DND-41 (cell line): ENCODE measurements around the gene DHX30.

Experiments
- EZH2 ChIP-seq: IDR thresholded peaks from 3 replicates; pipeline ENCODE4 v1.6.1; 2012; ENCODE audit warnings: borderline replicate concordance, low read depth, mild to moderate bottlenecking, moderate library complexity, low read length, inconsistent platforms; ENCODE audit not compliant: severe bottlenecking
- TF ChIP-seq, protein P1 (sequence below): IDR thresholded peaks from 2 replicates; pipeline ENCODE4 v1.5.1; 2012; ENCODE audit warnings: borderline replicate concordance, low read length, moderate library complexity, mild to moderate bottlenecking; ENCODE audit not compliant: poor library complexity, severe bottlenecking; ENCODE audit errors: extremely low read depth

DNA sequence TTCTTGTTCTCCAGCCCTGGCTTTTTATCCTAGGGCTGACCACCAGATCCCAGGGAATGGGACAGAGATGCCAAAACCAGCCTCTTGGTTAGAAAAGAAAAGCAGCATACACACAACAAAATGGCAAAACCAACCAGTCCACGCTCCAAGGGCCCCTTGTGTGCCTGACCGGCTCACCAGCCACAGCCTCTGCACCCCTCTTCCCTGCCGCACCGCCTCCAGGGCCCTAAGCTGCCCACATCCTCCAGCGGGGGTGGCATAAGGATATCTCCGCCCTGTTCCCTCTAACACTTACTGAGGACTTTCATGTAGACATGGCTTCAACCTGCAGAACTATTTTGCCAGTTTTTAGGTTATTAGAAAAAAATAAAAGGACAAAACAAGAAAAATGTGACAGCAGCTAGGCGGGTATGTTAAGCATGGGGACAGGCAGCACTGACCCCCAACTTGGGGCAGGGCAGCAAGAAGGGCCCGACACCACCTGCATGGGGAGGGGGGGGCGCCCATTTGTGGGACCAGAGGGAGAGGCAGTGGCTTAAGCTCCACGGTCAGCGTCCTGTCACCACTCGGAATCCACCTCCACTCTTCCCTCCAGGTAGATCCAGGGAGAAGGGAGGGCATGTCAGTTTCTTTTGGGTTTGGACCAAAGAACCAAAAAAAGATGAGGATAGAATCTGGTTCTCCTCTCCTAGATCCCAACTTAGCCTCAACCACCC lies 49.1 kb downstream of the DHX30 start:
- TF ChIP-seq, protein P1, sequence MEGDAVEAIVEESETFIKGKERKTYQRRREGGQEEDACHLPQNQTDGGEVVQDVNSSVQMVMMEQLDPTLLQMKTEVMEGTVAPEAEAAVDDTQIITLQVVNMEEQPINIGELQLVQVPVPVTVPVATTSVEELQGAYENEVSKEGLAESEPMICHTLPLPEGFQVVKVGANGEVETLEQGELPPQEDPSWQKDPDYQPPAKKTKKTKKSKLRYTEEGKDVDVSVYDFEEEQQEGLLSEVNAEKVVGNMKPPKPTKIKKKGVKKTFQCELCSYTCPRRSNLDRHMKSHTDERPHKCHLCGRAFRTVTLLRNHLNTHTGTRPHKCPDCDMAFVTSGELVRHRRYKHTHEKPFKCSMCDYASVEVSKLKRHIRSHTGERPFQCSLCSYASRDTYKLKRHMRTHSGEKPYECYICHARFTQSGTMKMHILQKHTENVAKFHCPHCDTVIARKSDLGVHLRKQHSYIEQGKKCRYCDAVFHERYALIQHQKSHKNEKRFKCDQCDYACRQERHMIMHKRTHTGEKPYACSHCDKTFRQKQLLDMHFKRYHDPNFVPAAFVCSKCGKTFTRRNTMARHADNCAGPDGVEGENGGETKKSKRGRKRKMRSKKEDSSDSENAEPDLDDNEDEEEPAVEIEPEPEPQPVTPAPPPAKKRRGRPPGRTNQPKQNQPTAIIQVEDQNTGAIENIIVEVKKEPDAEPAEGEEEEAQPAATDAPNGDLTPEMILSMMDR, result no peak
- TF ChIP-seq EZH2, result no peak
